ENCODE data around the gene CCDC116. TPM values are rescaled to one million over a fixed set of nuclear protein-coding genes. Genes with fewer than 3 reads are reported as not detected.

The CCDC116 gene
- total and polyA plus RNA-seq, 7 donors: 0.07 to 0.32 (median 0.17) TPM

DNA sequence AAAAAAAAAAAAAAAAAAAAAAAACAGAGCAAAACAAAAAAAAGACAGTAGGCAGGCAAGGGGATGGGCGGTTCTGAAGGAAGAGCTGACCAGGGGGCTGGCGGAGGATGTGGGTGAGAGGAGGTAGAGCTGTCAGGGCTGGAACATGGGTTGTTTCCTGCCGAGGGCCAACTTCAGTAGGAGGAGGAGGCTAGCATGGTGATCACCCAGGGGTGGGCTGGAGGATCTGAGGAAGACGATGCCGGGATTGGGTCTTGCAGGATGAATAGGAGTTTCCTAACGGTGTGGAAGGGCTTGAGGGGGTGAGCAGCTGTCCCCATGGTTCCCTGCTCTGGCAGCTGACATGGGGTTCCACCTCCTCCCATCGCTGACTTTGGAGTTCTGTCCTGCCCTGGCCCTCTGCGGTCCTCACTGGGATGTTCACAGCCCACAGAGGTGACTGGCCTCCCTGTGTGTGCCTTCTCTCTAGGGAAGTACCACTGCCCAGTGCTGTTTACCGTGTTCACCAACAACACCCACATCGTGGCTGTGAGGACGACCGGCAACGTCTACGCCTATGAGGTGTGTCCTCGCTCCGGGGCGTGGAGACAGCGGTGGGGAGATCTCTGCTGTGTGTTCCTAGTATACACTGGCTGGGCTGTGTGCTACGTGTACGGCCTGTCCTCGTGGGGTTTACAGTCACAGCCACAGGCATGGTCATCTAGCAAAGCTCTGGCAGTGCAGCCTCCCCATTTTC, 48.4 kb downstream of the CCDC116 start:
- 94 to 96% (median 94%) methylated on average over 21 of the region's 21 CpGs for whole genome bisulfite sequencing, 3 donors
- H3K36me3 ChIP-seq (ENCODE audit: insufficient read depth in 1 of 2, low read depth in 1 of 2): peaks cover 0 to 54% of the 10 kb centered on the region in 2 donors
- ATAC-seq: peak in 1 of 4 donors; percentile 10

DNA sequence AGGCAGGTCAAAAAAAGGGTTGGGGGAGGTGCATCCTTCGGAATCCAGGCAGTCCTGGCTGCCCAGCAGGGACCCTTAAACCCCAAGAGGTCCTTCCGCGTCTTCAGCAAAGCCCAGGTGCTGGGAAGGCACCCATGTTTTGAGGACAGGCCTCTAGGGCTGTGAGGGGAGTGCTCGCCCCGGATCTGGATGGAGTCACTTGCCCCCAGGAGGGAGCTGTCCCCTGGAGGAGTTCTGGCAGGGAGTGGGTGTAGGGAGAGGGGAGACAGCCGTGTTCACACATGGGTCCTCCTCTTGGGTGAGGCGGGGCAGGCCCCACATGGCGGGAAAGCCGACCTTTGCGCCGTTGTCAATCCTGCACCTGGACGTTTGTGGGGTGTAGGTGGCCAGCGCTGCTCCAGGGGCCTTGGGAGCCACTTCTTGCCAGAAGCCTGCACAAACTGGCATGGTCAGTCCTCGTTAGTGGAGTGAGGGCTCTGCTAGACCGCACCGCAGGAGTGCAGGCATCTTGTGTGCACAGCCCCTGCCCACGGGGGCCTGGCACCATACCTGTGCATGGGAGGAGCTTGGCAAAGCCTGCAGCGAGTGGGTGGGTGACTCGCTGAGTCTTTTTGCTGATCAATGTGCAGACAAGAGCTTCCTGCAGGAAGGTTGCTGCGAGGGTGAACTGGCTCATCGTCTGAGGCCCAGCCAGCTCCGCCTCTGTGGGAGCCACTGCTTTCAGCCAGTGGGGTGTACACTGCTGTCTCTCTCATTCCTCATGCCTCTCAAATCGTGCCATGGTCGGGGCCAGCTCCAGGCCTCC, 49.2 kb downstream of the CCDC116 start:
- TF ChIP-seq, protein P1, sequence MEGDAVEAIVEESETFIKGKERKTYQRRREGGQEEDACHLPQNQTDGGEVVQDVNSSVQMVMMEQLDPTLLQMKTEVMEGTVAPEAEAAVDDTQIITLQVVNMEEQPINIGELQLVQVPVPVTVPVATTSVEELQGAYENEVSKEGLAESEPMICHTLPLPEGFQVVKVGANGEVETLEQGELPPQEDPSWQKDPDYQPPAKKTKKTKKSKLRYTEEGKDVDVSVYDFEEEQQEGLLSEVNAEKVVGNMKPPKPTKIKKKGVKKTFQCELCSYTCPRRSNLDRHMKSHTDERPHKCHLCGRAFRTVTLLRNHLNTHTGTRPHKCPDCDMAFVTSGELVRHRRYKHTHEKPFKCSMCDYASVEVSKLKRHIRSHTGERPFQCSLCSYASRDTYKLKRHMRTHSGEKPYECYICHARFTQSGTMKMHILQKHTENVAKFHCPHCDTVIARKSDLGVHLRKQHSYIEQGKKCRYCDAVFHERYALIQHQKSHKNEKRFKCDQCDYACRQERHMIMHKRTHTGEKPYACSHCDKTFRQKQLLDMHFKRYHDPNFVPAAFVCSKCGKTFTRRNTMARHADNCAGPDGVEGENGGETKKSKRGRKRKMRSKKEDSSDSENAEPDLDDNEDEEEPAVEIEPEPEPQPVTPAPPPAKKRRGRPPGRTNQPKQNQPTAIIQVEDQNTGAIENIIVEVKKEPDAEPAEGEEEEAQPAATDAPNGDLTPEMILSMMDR (IDR thresholded peaks at IDR 0.05): no peak
- ATAC-seq: no peak
- Histone ChIP-seq H3K36me3 (ENCODE audit: insufficient read depth in 1 of 2, low read depth in 1 of 2) (peaks cover 0 to 61% of the 10 kb centered on the region in 2 donors), H3K27me3 (ENCODE audit: insufficient read depth in 3 of 3, low read length in 2 of 3) (no peaks in the 10 kb centered on the region), H3K27ac (no peak overlapping the region), H3K4me3 (no peak overlapping the region), H3K4me1 (no peaks in the 10 kb centered on the region), H3K9me3 (no peaks in the 10 kb centered on the region)
- intact Hi-C loops (cut with DNase I): no loop called here
- no peak for DNase-seq
- WGBS, 3 donors: 84 to 86% (median 86%) methylated on average over 21 to 24 of the region's 24 CpGs

More for the DNA sequence above, 48.4 kb downstream of the CCDC116 start:
- H3K4me1 ChIP-seq: no peaks in the 10 kb centered on the region
- DNase-seq: no peak
- H3K27me3 ChIP-seq (ENCODE audit: insufficient read depth in 3 of 3, low read length in 2 of 3): no peaks in the 10 kb centered on the region
- H3K27ac ChIP-seq: no peak overlapping the region
- H3K4me3 ChIP-seq: no peak overlapping the region
- no peaks in the 10 kb centered on the region for H3K9me3 ChIP-seq
- TF ChIP-seq, protein P1 (IDR thresholded peaks at IDR 0.05): no peak
- intact Hi-C loops (cut with DNase I): no loop called here

DNA sequence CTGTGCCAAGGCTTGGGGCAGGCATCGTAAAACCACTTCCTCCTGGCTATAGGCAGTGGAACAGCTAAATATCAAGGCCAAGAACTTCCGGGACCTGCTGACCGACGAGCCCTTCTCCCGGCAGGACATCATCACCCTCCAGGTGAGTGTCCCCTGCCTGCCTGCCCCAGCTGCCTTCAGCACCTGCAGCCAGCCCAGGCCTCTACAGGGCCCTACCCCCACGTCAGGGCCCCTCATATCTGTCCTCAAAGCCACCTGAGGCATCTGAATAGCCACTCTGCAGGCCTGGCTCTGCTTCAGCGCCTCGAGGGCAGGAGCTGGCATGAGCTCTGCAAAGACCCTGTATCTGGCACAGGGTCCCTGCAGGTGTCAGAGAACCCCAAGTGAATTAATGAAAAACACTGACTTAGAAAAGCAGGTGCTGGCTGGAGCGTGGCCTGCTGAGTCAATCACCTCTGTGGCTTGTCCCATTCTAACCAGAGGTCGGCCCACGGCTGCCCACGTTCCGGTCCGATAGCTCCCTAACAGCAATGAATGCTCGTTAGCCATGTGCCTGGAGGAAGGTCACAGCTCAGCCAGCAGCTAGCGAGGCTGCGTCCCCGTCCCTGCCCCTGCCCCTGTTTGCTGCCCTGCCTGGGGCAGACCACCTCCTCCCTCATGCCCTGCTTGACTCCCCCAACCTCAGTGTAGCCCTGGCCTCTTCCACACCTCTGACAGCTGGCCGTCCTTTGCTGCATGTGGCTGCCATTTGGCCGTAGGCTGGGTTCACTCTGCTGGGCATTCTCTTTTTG, 50.0 kb downstream of the CCDC116 start:
- WGBS, 3 donors: 89 to 97% (median 91%) methylated on average over 20 of the region's 20 CpGs
- TF ChIP-seq, protein P1 (IDR thresholded peaks at IDR 0.05): no peak
- no peak for DNase-seq
- no peak for ATAC-seq
- Histone ChIP-seq H3K27ac (no peak overlapping the region), H3K4me3 (no peak overlapping the region), H3K36me3 (ENCODE audit: insufficient read depth in 1 of 2, low read depth in 1 of 2) (peaks cover 0 to 69% of the 10 kb centered on the region in 2 donors), H3K27me3 (ENCODE audit: insufficient read depth in 3 of 3, low read length in 2 of 3) (no peaks in the 10 kb centered on the region), H3K4me1 (no peaks in the 10 kb centered on the region), H3K9me3 (no peaks in the 10 kb centered on the region)
- intact Hi-C loops (cut with DNase I): no loop called here

DNA sequence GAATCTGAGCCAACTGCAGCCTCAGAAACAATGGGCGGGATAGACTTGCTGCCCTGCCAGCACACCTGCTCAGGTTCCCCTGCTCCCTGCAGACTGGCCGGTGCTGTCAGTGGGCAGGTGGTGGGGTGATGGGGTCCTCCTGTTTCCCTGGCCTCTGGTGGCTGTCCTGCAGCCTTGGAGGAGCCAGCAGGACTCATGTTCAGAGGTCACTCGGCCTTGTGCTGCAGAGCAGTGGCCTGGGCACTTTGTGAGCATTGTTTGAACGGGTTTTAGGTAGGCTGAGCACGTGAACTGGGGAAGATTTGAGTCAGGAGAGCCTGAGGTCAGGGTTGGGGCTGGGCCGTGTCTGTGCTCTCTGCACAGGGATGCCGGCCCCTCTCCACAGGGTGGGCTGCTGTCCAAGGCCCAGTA, 50.8 kb downstream of the CCDC116 start:
- no peak for ATAC-seq
- no peaks in the 10 kb centered on the region for H3K9me3 ChIP-seq
- no peak overlapping the region for H3K27ac ChIP-seq
- no peak for DNase-seq
- WGBS, 3 donors: 88 to 96% (median 93%) methylated on average over 7 of the region's 7 CpGs
- H3K4me1 ChIP-seq: no peaks in the 10 kb centered on the region
- no peak overlapping the region for H3K4me3 ChIP-seq
- no peaks in the 10 kb centered on the region for H3K27me3 ChIP-seq (ENCODE audit: insufficient read depth in 3 of 3, low read length in 2 of 3)
- peaks cover 0 to 78% of the 10 kb centered on the region in 2 donors for H3K36me3 ChIP-seq (ENCODE audit: insufficient read depth in 1 of 2, low read depth in 1 of 2)
- intact Hi-C loops (cut with DNase I): no loop called here
- TF ChIP-seq, protein P1 (IDR thresholded peaks at IDR 0.05): no peak
